Measurements from ENCODE around the gene ACP7.
"Not testable (repeated sequence)": the region's sequence is repeated elsewhere in the genome, so short reads cannot be mapped to it uniquely, and the experiment has no call there.

The ACP7 gene

GRCh38 chr19:39078436-39079200 is 5.5 kb upstream of the ACP7 start:
- DNase-seq = no peak

GRCh38 chr19:39080431-39080830 is 3.7 kb upstream of the ACP7 start:
- no peak for DNase-seq

GRCh38 chr19:39082167-39082566 is 2.0 kb upstream of the ACP7 start:
- DNase-seq = no peak

- no peak for DNase-seq
Measured at GRCh38 chr19:39082745-39083598, 1.2 kb upstream of the ACP7 start.

- DNase-seq = no peak
Measured at GRCh38 chr19:39083599-39083982, 577 bp upstream of the ACP7 start.

- DNase-seq = no peak
Measured at GRCh38 chr19:39084732-39085080, 538 bp downstream of the ACP7 start.

GRCh38 chr19:39085392-39085791 is 1.2 kb downstream of the ACP7 start:
- no peak for DNase-seq

- no peak for DNase-seq
Measured at GRCh38 chr19:39086386-39086785, 2.2 kb downstream of the ACP7 start.

GRCh38 chr19:39087907-39088686 is 3.9 kb downstream of the ACP7 start:
- no peak for DNase-seq

GRCh38 chr19:39090016-39090415 is 5.8 kb downstream of the ACP7 start:
- not testable (repeated sequence) for DNase-seq

GRCh38 chr19:39090881-39091280 is 6.7 kb downstream of the ACP7 start:
- no peak for DNase-seq

- not testable (repeated sequence) for DNase-seq
Measured at GRCh38 chr19:39095799-39096540, 11.8 kb downstream of the ACP7 start.

GRCh38 chr19:39097299-39097698 is 13.1 kb downstream of the ACP7 start:
- DNase-seq = no peak

- no peak for DNase-seq
Measured at GRCh38 chr19:39097721-39098120, 13.6 kb downstream of the ACP7 start.

GRCh38 chr19:39098365-39099269 is 14.4 kb downstream of the ACP7 start:
- no peak for DNase-seq

GRCh38 chr19:39099341-39099740 is 15.2 kb downstream of the ACP7 start:
- no peak for DNase-seq

GRCh38 chr19:39100500-39101166 is 16.5 kb downstream of the ACP7 start:
- no peak for DNase-seq

GRCh38 chr19:39103151-39103550 is 19.0 kb downstream of the ACP7 start:
- DNase-seq = no peak

GRCh38 chr19:39104186-39104596 is 20.0 kb downstream of the ACP7 start:
- DNase-seq = no peak

GRCh38 chr19:39106194-39106593 is 22.0 kb downstream of the ACP7 start:
- DNase-seq = no peak

GRCh38 chr19:39109641-39110040 is 25.5 kb downstream of the ACP7 start:
- DNase-seq = no peak

Data from stimulated activated CD4-positive, alpha-beta T cell treated with anti-CD3 and anti-CD28 coated beads, Interleukin-4, amount 100 ng/mL, for 24 hours (primary cell).